ENCODE results near the gene RNMT.
"Not testable (repeated sequence)": the region's sequence is repeated elsewhere in the genome, so short reads cannot be mapped to it uniquely, and the experiment has no call there.

RNMT gene

GRCh38 chr18:13726232-13726971, at the start of gene RNMT, which contains the start of gene FAM210A:
Gene RNMT (plus strand): TSS chr18:13726673. CDS start chr18:13731518, 4,845 bp downstream.
Gene FAM210A (minus strand): TSS chr18:13726558. CDS start chr18:13682077, 44,481 bp downstream.
- DNase-seq (ENCODE audit: low read depth, low spot score) = peak; percentile 99

- DNase-seq (ENCODE audit: low read depth, low spot score) = not testable (repeated sequence)
Observed at GRCh38 chr18:13677350-13677749, 49.1 kb upstream of the RNMT start.

GRCh38 chr18:13680612-13681011, 45.9 kb upstream of the RNMT start:
- DNase-seq (ENCODE audit: low read depth, low spot score) = no peak

GRCh38 chr18:13681701-13682100, 44.8 kb upstream of the RNMT start:
- no peak for DNase-seq (ENCODE audit: low read depth, low spot score)

GRCh38 chr18:13684546-13684945, 41.9 kb upstream of the RNMT start:
- DNase-seq (ENCODE audit: low read depth, low spot score) = no peak

- DNase-seq (ENCODE audit: low read depth, low spot score) = no peak
Observed at GRCh38 chr18:13688191-13689136, 38.0 kb upstream of the RNMT start.

- DNase-seq (ENCODE audit: low read depth, low spot score) = not testable (repeated sequence)
Observed at GRCh38 chr18:13690060-13690459, 36.4 kb upstream of the RNMT start.

- DNase-seq (ENCODE audit: low read depth, low spot score) = not testable (repeated sequence)
Observed at GRCh38 chr18:13695337-13695736, 31.1 kb upstream of the RNMT start.

- no peak for DNase-seq (ENCODE audit: low read depth, low spot score)
Observed at GRCh38 chr18:13696961-13697360, 29.5 kb upstream of the RNMT start.

GRCh38 chr18:13700153-13700552, 26.3 kb upstream of the RNMT start:
- no peak for DNase-seq (ENCODE audit: low read depth, low spot score)

- DNase-seq (ENCODE audit: low read depth, low spot score) = peak; percentile 13
Observed at GRCh38 chr18:13703899-13704298, 22.6 kb upstream of the RNMT start.

- DNase-seq (ENCODE audit: low read depth, low spot score) = peak; percentile 27
Observed at GRCh38 chr18:13710414-13710831, 16.1 kb upstream of the RNMT start.

- DNase-seq (ENCODE audit: low read depth, low spot score) = no peak
Observed at GRCh38 chr18:13712400-13713131, 13.9 kb upstream of the RNMT start.

GRCh38 chr18:13713455-13714055, 12.9 kb upstream of the RNMT start:
- DNase-seq (ENCODE audit: low read depth, low spot score) = no peak

- no peak for DNase-seq (ENCODE audit: low read depth, low spot score)
Observed at GRCh38 chr18:13715330-13715729, 11.1 kb upstream of the RNMT start.

GRCh38 chr18:13716916-13717315, 9.6 kb upstream of the RNMT start:
- DNase-seq (ENCODE audit: low read depth, low spot score) = no peak

GRCh38 chr18:13720123-13720522, 6.3 kb upstream of the RNMT start:
- DNase-seq (ENCODE audit: low read depth, low spot score) = no peak

- no peak for DNase-seq (ENCODE audit: low read depth, low spot score)
Observed at GRCh38 chr18:13720847-13721246, 5.6 kb upstream of the RNMT start.

- no peak for DNase-seq (ENCODE audit: low read depth, low spot score)
Observed at GRCh38 chr18:13725566-13726231, 774 bp upstream of the RNMT start.

GRCh38 chr18:13726972-13727331, 479 bp downstream of the RNMT start:
- no peak for DNase-seq (ENCODE audit: low read depth, low spot score)

- no peak for DNase-seq (ENCODE audit: low read depth, low spot score)
Observed at GRCh38 chr18:13730481-13730880, 4.0 kb downstream of the RNMT start.

All from astrocyte of the hippocampus (primary cell).